HL-60 (cell line): ENCODE measurements around the gene CIC.

ENCODE experiments used
- CTCF ChIP-seq: IDR thresholded peaks from one replicate; pipeline ENCODE4 v1.5.1; 2011; ENCODE audit warnings: low read length, control low read depth, inconsistent platforms; ENCODE audit not compliant: insufficient read depth
- GABPA ChIP-seq: IDR thresholded peaks from 2 replicates; pipeline ENCODE4 v1.6.1; 2012; ENCODE audit warnings: low read depth
- POLR2AphosphoS5 ChIP-seq: IDR thresholded peaks from 2 replicates; pipeline ENCODE4 v1.6.1; 2012; ENCODE audit warnings: low read depth
- SPI1 ChIP-seq: IDR thresholded peaks from 2 replicates; pipeline ENCODE4 v1.6.1; 2012; ENCODE audit warnings: low read depth, mild to moderate bottlenecking, borderline replicate concordance
- TF ChIP-seq, protein P1 (sequence below): IDR thresholded peaks from 2 replicates; pipeline ENCODE4 v1.6.1; 2012; ENCODE audit warnings: low read depth; ENCODE audit not compliant: insufficient replicate concordance

DNA sequence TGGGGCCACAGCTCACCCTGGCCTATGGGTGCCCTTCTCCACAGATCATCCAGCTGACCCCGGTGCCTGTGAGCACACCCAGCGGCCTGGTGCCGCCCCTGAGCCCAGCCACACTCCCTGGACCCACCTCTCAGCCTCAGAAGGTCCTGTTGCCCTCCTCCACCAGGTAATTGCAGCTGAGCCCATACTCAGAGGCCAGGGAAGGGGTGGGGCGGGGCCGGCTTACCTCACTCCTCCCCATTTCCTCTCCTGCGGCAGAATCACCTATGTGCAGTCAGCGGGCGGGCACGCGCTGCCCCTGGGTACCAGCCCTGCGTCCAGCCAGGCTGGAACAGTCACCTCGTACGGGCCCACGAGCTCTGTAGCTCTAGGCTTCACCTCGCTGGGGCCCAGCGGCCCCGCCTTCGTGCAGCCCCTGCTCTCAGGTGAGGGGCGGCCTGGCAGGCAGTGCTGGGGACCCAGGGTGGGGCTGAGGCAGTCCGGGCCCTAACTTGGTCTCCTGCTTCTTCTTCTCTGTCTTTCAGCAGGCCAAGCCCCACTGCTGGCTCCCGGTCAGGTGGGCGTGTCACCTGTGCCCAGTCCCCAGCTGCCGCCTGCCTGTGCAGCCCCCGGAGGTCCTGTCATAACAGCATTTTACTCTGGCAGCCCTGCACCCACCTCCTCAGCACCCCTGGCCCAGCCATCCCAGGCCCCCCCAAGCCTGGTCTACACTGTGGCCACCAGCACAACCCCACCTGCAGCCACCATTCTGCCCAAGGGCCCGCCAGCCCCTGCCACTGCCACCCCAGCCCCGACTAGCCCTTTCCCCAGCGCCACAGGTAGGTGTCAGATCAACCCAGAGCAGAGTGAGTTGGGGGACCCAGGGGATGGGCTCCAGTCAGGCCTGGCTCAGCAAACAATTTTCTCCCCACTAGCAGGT is 23.2 kb downstream of the CIC start:
- TF ChIP-seq CTCF (no peak), SPI1 (no peak), GABPA (no peak), POLR2AphosphoS5 (no peak)
- TF ChIP-seq, protein P1, sequence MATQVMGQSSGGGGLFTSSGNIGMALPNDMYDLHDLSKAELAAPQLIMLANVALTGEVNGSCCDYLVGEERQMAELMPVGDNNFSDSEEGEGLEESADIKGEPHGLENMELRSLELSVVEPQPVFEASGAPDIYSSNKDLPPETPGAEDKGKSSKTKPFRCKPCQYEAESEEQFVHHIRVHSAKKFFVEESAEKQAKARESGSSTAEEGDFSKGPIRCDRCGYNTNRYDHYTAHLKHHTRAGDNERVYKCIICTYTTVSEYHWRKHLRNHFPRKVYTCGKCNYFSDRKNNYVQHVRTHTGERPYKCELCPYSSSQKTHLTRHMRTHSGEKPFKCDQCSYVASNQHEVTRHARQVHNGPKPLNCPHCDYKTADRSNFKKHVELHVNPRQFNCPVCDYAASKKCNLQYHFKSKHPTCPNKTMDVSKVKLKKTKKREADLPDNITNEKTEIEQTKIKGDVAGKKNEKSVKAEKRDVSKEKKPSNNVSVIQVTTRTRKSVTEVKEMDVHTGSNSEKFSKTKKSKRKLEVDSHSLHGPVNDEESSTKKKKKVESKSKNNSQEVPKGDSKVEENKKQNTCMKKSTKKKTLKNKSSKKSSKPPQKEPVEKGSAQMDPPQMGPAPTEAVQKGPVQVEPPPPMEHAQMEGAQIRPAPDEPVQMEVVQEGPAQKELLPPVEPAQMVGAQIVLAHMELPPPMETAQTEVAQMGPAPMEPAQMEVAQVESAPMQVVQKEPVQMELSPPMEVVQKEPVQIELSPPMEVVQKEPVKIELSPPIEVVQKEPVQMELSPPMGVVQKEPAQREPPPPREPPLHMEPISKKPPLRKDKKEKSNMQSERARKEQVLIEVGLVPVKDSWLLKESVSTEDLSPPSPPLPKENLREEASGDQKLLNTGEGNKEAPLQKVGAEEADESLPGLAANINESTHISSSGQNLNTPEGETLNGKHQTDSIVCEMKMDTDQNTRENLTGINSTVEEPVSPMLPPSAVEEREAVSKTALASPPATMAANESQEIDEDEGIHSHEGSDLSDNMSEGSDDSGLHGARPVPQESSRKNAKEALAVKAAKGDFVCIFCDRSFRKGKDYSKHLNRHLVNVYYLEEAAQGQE: no peak
